GOT3 (cell line): Measurements from ENCODE around the gene CHI3L1.

Experiments used
- DNase-seq: peaks from one replicate; lab custom pipeline; 2025; ENCODE audit warnings: mixed read lengths; lab: John Stamatoyannopoulos, UW

The CHI3L1 gene

DNA sequence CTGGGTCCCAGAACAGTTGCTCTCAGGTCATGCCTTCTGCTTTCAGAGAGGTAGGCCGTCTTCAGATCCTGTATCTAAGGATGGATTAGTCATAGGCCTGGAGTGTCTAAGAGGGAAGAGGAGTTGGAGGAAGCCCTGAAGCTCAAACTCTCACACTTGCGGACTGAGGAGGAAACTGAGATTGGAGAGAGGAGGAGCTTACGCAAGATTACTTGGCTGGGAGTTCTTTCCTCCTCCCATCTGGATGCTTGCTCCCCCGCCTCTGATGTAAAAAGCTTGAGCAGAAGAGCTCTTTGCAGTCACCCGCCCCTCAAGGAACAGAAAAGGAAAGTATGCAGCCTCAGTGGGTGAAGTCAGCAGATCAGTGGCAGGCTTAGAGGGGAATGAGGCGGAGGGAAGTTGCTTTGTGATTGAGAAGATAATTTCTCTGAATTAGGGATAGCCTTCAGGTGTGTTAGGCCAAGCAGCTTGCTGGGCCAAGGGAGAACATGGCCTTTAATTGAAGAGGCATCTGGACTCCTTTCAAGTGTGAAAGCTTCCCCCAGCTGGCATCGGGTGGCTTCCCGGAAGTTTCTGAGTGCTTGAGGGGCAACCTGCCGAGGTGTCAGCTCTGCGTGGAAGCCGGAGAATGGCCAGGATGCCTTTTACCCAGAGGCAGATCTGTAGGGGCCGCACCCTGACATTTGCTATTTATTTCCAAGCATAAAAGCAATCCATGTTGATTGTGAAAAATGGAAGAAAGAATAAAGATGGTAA, 52.4 kb downstream of the CHI3L1 start:
- no peak for DNase-seq

DNA sequence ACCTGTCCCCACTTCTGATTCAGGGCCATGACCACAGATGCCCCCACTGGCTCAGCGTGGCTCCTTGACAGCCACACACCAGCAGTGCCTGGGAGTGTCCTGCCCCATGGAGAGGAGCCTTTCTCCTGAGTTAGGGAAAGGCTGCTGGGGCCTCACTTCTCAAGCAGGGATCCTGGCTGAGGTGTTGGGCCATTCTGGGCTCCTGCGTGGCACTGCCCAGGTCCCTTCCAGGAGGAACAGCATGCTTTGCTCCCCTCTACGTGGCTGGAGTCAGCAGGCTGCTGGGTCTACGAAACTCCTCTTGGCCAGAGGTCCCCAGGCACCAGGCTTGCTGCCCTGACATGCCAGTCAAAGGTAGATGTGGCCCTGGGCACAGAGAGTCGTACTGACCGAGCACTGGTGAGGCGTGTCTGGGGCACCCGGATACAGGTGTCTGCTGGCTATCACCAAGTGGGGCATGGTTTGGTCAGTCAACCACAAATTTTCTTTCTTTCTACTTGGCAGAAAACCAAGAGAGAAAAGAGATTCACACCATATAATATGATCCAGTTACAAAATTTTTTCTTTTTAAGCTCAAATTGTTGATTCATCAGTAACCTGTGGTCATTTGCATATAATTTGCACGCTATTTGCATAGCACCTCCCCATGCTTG, 54.8 kb downstream of the CHI3L1 start:
- no peak for DNase-seq

DNA sequence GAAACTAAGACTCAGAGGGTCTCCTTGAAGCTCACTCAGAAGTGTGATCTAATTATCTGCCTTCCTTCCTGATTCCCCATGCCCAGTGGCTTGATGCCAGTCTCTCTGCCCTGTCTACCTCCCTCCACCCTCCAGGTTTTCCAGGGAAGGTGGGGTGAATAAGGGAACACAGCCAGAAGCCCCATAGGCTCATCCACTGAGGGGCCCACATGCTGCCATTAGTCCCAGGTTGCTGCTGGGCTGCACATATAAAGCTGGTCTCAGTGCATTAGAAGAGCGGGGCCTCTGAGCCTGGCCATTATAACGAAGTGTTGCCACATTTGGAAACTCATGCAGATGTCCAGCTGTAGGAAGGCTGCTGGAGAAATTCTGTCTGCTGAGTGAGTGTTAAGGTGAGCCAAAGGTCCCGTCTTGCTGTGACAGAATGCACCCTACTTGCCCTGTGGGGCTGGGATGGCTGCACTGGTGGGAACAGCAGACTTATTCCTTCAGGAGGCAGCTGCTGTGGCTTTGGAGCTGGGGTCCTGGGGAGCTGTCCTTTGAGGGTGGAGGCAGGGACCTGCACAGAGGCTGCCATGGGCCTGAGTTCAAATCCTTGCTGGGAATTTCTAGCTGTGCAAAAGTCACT, 56.0 kb downstream of the CHI3L1 start:
- no peak for DNase-seq

- DNase-seq: no peak
These were observed 56.8 kb downstream of the CHI3L1 start for GRCh38 chr1:203129501-203130231.
